Neuronal stem cell (in vitro differentiated cells): Measurements from ENCODE around the gene BPIFB2.

Source experiments
- DNase-seq: peaks from one replicate; pipeline ENCODE4 v3.0.0-alpha.2; 2013; ENCODE audit warnings: low spot score
- H2AFZ ChIP-seq: one replicate; pipeline ENCODE4 v1.6.1; 2013; ENCODE audit warnings: mild to moderate bottlenecking, low read length, inconsistent platforms
- H2AK5ac ChIP-seq: 2 replicates; pipeline ENCODE4 v1.6.1; 2013; ENCODE audit warnings: low read depth, mild to moderate bottlenecking, inconsistent platforms, low read length, moderate library complexity, mixed read lengths
- H2BK120ac ChIP-seq: 2 replicates; pipeline ENCODE4 v1.6.1; 2013; ENCODE audit warnings: low read depth, mild to moderate bottlenecking, inconsistent platforms, low read length, moderate library complexity, mixed read lengths
- H2BK12ac ChIP-seq: one replicate; pipeline ENCODE4 v1.6.1; 2013; ENCODE audit warnings: low read length, inconsistent platforms
- H2BK15ac ChIP-seq: 2 replicates; pipeline ENCODE4 v1.6.1; 2013; ENCODE audit warnings: mild to moderate bottlenecking, low read length, inconsistent platforms, mixed read lengths
- H2BK5ac ChIP-seq: one replicate; pipeline ENCODE4 v1.6.1; 2013; ENCODE audit warnings: inconsistent platforms, mild to moderate bottlenecking, low read length, moderate library complexity
- H3K14ac ChIP-seq: one replicate; pipeline ENCODE4 v1.6.1; 2013; ENCODE audit warnings: low read length, inconsistent platforms
- H3K18ac ChIP-seq: 2 replicates; pipeline ENCODE4 v1.6.1; 2013; ENCODE audit warnings: low read length, inconsistent platforms
- H3K23ac ChIP-seq: 2 replicates; pipeline ENCODE4 v1.6.1; 2013; ENCODE audit warnings: low read depth, mild to moderate bottlenecking, mixed read lengths, low read length, inconsistent platforms; ENCODE audit not compliant: poor library complexity
- H3K27ac ChIP-seq: replicated peaks from 3 replicates; pipeline ENCODE4 v1.5.1; 2013; ENCODE audit warnings: low read length, inconsistent platforms
- H3K27me3 ChIP-seq, 3 experiments: 2 replicates each; pipeline ENCODE4 v1.6.1; 2013; ENCODE audit warnings: low read length in 3 of 3, mild to moderate bottlenecking in 2 of 3, inconsistent platforms in 1 of 3, low read depth in 1 of 3, mixed read lengths in 1 of 3, moderate library complexity in 1 of 3; ENCODE audit not compliant: control insufficient read depth in 3 of 3, insufficient read depth in 3 of 3
- H3K36me3 ChIP-seq, 2 donors: replicated peaks in 1 of 2; 2 replicates each; pipeline ENCODE4 v1.6.1; 2013; ENCODE audit warnings: low read length in 2 of 2; ENCODE audit not compliant: control insufficient read depth in 2 of 2, insufficient read depth in 2 of 2
- H3K4ac ChIP-seq: 2 replicates; pipeline ENCODE4 v1.6.1; 2013; ENCODE audit warnings: inconsistent platforms, mild to moderate bottlenecking, low read length, moderate library complexity
- H3K4me1 ChIP-seq, 2 donors: 1 replicate in 1 of 2; 2 replicates in 1 of 2; pipeline ENCODE4 v1.6.1; 2013; ENCODE audit warnings: low read length in 2 of 2, low read depth in 1 of 2; ENCODE audit not compliant: control insufficient read depth in 2 of 2, insufficient read depth in 1 of 2
- H3K4me2 ChIP-seq: one replicate; pipeline ENCODE4 v1.6.1; 2013; ENCODE audit warnings: mild to moderate bottlenecking, low read length, inconsistent platforms; ENCODE audit not compliant: insufficient read depth, poor library complexity, severe bottlenecking
- H3K4me3 ChIP-seq, 2 donors: 2 replicates each; pipeline ENCODE4 v1.5.1; 2013; ENCODE audit warnings: low read length in 2 of 2, mild to moderate bottlenecking in 2 of 2, inconsistent platforms in 1 of 2, moderate library complexity in 1 of 2
- H3K79me1 ChIP-seq: one replicate; pipeline ENCODE4 v1.6.1; 2013; ENCODE audit warnings: low read depth, mild to moderate bottlenecking, inconsistent platforms, low read length, moderate library complexity
- H3K9ac ChIP-seq: one replicate; pipeline ENCODE4 v1.6.1; 2013; ENCODE audit warnings: mild to moderate bottlenecking, low read depth, low read length, inconsistent platforms; ENCODE audit not compliant: poor library complexity
- H3K9me3 ChIP-seq, 2 donors: replicated peaks in 1 of 2; 2 replicates each; pipeline versions ENCODE3 to v1.6.1; 2013; ENCODE audit warnings: low read length in 2 of 2, mild to moderate bottlenecking in 2 of 2, inconsistent platforms in 1 of 2, low read depth in 1 of 2, mixed read lengths in 1 of 2, moderate library complexity in 1 of 2; ENCODE audit not compliant: control insufficient read depth in 2 of 2, insufficient read depth in 1 of 2
- H4K8ac ChIP-seq: one replicate; pipeline ENCODE4 v1.6.1; 2013; ENCODE audit warnings: low read depth, mild to moderate bottlenecking, inconsistent platforms, low read length, moderate library complexity
- H4K91ac ChIP-seq: one replicate; pipeline ENCODE4 v1.6.1; 2013; ENCODE audit warnings: low read length, low read depth, mild to moderate bottlenecking, inconsistent platforms; ENCODE audit not compliant: poor library complexity
- WGBS, 2 donors: extraction: QIAGEN DNeasy Blood & Tissue Kit; methylation state at CpG; one replicate each; pipeline ENCODE4 v1.1.7; 2013; ENCODE audit warnings: missing lambda C conversion rate in 2 of 2, mixed read lengths in 1 of 2; ENCODE audit not compliant: insufficient read length in 2 of 2, insufficient replicate concordance in 1 of 2; ENCODE audit errors: extremely low coverage in 2 of 2; 5-methylcytosine and 5-hydroxymethylcytosine counted together

The BPIFB2 gene

GRCh38 chr20:32985596-32985995 lies 21.9 kb upstream of the BPIFB2 start:
- no peak overlapping the region for H3K4me3 ChIP-seq
- no peak overlapping the region for H2AFZ ChIP-seq
- H2AK5ac ChIP-seq, result no peak overlapping the region
- no peak overlapping the region for H3K4ac ChIP-seq
- no peak overlapping the region for H3K27ac ChIP-seq
- no peak overlapping the region for H3K14ac ChIP-seq
- no peak overlapping the region for H4K91ac ChIP-seq
- H3K18ac ChIP-seq, result no peak overlapping the region
- peaks cover 0 to 1% of the 10 kb centered on the region in 2 donors for H3K9me3 ChIP-seq
- H2BK12ac ChIP-seq, result no peak overlapping the region
- no peaks in the 10 kb centered on the region for H3K36me3 ChIP-seq
- no peak overlapping the region for H4K8ac ChIP-seq
- WGBS, 2 donors, result no CpG with 5 or more reads among the region's 6 CpGs
- H3K4me2 ChIP-seq, result no peak overlapping the region
- H2BK15ac ChIP-seq, result no peak overlapping the region
- H3K23ac ChIP-seq, result no peak overlapping the region
- no peak for DNase-seq
- H2BK5ac ChIP-seq, result no peak overlapping the region
- H3K4me1 ChIP-seq, result peaks cover 0 to 8% of the 10 kb centered on the region in 2 donors
- no peaks in the 10 kb centered on the region for H3K27me3 ChIP-seq
- H3K9ac ChIP-seq, result peak overlapping the region; percentile 64
- no peaks in the 10 kb centered on the region for H3K79me1 ChIP-seq
- H2BK120ac ChIP-seq, result no peak overlapping the region

DNA sequence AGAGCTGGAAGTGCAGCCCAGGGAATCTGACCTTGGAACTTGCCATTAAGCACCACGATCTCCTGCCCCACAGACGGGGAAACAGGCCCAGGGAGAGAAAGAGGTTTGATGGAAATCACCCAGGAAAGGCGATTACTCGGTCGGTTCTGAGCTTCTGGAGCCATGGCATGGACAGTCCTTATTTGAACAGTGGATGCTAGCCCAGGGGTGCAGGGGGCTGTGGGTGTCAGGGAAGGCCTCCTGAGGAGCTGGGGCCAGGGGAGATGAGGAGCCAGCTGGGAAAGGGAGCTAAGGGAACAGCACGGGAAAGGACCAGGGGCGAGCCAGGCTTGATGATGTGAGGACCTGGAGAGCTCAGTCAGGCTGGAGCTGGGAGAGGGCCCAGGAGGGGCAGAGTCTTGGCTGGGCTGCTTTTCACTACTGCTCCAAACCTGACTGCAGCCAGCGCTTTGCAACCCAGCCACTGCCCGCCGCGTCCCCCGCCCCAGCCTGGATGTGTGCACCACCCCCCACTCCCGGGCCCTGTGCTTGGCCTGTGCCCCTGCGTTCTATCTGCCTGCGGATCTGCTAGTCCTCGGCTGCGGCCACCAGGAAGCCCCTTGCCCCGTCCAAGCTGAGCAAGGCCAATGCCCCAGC lies 21.1 kb upstream of the BPIFB2 start:
- Histone ChIP-seq H3K4me3 (no peak overlapping the region), H3K4me2 (no peak overlapping the region), H2BK5ac (no peak overlapping the region), H3K4me1 (peaks cover 0 to 5% of the 10 kb centered on the region in 2 donors), H3K18ac (peak overlapping the region; percentile 67), H3K27ac (no peak overlapping the region), H3K14ac (no peak overlapping the region), H4K8ac (peak overlapping the region; percentile 23), H2BK12ac (no peak overlapping the region), H3K9me3 (peaks cover 0 to 1% of the 10 kb centered on the region in 2 donors), H2BK15ac (peak overlapping the region; percentile 47), H2AFZ (no peak overlapping the region), H3K4ac (no peak overlapping the region), H4K91ac (no peak overlapping the region), H3K9ac (peak overlapping the region; percentile 54), H2BK120ac (no peak overlapping the region), H3K79me1 (no peaks in the 10 kb centered on the region), H3K23ac (peak overlapping the region; percentile 2), H2AK5ac (peak overlapping the region; percentile 81), H3K27me3 (no peaks in the 10 kb centered on the region), H3K36me3 (no peaks in the 10 kb centered on the region)
- DNase-seq, result no peak
- WGBS, 2 donors, result no CpG with 5 or more reads among the region's 18 CpGs

- no peak overlapping the region for H4K91ac ChIP-seq
- no peak overlapping the region for H2AFZ ChIP-seq
- H3K9ac ChIP-seq, result no peak overlapping the region
- no peak overlapping the region for H2BK5ac ChIP-seq
- H4K8ac ChIP-seq, result no peak overlapping the region
- H3K36me3 ChIP-seq, result no peaks in the 10 kb centered on the region
- WGBS, 2 donors, result no CpG with 5 or more reads among the region's 11 CpGs
- H2BK120ac ChIP-seq, result peak overlapping the region; percentile 27
- no peak overlapping the region for H2BK12ac ChIP-seq
- no peak overlapping the region for H3K4me2 ChIP-seq
- H3K4me1 ChIP-seq, result peaks cover 0 to 5% of the 10 kb centered on the region in 2 donors
- H2AK5ac ChIP-seq, result peak overlapping the region; percentile 30
- no peaks in the 10 kb centered on the region for H3K9me3 ChIP-seq
- H3K27ac ChIP-seq, result no peak overlapping the region
- no peak overlapping the region for H3K4ac ChIP-seq
- no peak overlapping the region for H3K23ac ChIP-seq
- DNase-seq, result no peak
- no peaks in the 10 kb centered on the region for H3K79me1 ChIP-seq
- H3K14ac ChIP-seq, result peak overlapping the region; percentile 8
- peaks cover 0 to 2% (median 0%) of the 10 kb centered on the region in 3 experiments for H3K27me3 ChIP-seq
- no peak overlapping the region for H3K4me3 ChIP-seq
- peak overlapping the region; percentile 44 for H3K18ac ChIP-seq
- H2BK15ac ChIP-seq, result no peak overlapping the region
Measured at GRCh38 chr20:32987044-32987825, 20.3 kb upstream of the BPIFB2 start.

GRCh38 chr20:32988008-32988407 lies 19.5 kb upstream of the BPIFB2 start:
- H2BK15ac ChIP-seq, result peak overlapping the region; percentile 21
- H3K4me2 ChIP-seq, result no peak overlapping the region
- no peak for DNase-seq
- no peak overlapping the region for H2AK5ac ChIP-seq
- H3K4ac ChIP-seq, result no peak overlapping the region
- no peaks in the 10 kb centered on the region for H3K36me3 ChIP-seq
- H3K23ac ChIP-seq, result peak overlapping the region; percentile 74
- no peak overlapping the region for H2BK5ac ChIP-seq
- no peak overlapping the region for H3K27ac ChIP-seq
- H2AFZ ChIP-seq, result no peak overlapping the region
- H3K9ac ChIP-seq, result no peak overlapping the region
- H4K91ac ChIP-seq, result no peak overlapping the region
- no peak overlapping the region for H3K4me3 ChIP-seq
- peaks cover 0 to 7% (median 0%) of the 10 kb centered on the region in 3 experiments for H3K27me3 ChIP-seq
- H3K9me3 ChIP-seq, result no peaks in the 10 kb centered on the region
- no CpG with 5 or more reads among the region's 16 CpGs for WGBS, 2 donors
- peak overlapping the region; percentile 46 for H2BK12ac ChIP-seq
- H3K14ac ChIP-seq, result peak overlapping the region; percentile 60
- H3K4me1 ChIP-seq, result peaks cover 0 to 5% of the 10 kb centered on the region in 2 donors
- no peak overlapping the region for H4K8ac ChIP-seq
- H2BK120ac ChIP-seq, result no peak overlapping the region
- peak overlapping the region; percentile 44 for H3K18ac ChIP-seq
- H3K79me1 ChIP-seq, result no peaks in the 10 kb centered on the region
